ENCODE data around the gene LILRB5.

DNA sequence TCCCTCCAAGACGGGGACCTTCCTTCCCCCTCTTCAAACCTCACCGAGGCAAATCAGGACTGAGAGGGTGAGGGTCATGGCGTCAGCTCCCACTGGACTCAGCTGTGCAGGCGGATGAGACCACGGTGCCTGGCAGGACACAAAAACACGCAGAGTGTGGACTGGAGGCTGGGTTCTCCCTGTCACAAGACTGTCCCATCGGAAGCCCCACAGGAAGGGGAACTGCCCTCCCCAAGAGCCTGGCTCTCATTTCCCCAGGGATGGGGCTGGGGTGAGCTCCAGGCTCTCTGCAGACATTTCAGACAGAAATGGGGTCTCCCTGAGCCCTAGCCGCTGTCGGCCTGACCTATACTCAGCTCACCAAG, at the start of gene LILRB5:
- TF ChIP-seq GATA3 (IDR thresholded peaks at IDR 0.05; ENCODE audit: low read depth, low read length) (no peak), GATA2 (IDR thresholded peaks at IDR 0.05; ENCODE audit: low read depth, low read length) (no peak)

All from SH-SY5Y (cell line).